Activated T-helper 2 cell treated with anti-CD3 and anti-CD28 coated beads, Interferon-gamma antibody, Interleukin-2, Interleukin-4, amounts not matched to agents 10 μg/mL and 5 μg/mL and 100 μg/mL, durations not matched to agents 14 hours and 24 hours and 36 hours (primary cell): Measurements from ENCODE around the gene TCF7. TPM values are rescaled to one million over a fixed set of nuclear protein-coding genes. Genes with fewer than 3 reads are reported as not detected.
A peak's percentile ranks its signal among the peaks of the same experiment; 100 is the strongest.
"Not testable (repeated sequence)": the region's sequence is repeated elsewhere in the genome, so short reads cannot be mapped to it uniquely, and the experiment has no call there.

ENCODE experiments used
- DNase-seq: peaks from one replicate; pipeline ENCODE4 v3.0.0; 2021; ENCODE audit warnings: low spot score
- H3K27ac Mint-ChIP-seq: one replicate; pipeline ENCODE4 v1.8.0; 2021; ENCODE audit warnings: mixed read lengths
- H3K27me3 Mint-ChIP-seq: one replicate; pipeline ENCODE4 v1.8.0; 2021; ENCODE audit warnings: low read depth, mixed read lengths
- H3K36me3 Mint-ChIP-seq: one replicate; pipeline ENCODE4 v1.8.0; 2021; ENCODE audit warnings: low read depth, mixed read lengths
- H3K4me1 Mint-ChIP-seq: one replicate; pipeline ENCODE4 v1.8.0; 2021; ENCODE audit warnings: low read depth, mixed read lengths
- H3K4me3 Mint-ChIP-seq: one replicate; pipeline ENCODE4 v1.8.0; 2021; ENCODE audit warnings: low read depth, mild to moderate bottlenecking, moderate library complexity, mixed read lengths
- H3K9me3 Mint-ChIP-seq: one replicate; pipeline ENCODE4 v1.8.0; 2021; ENCODE audit warnings: mixed read lengths
- intact Hi-C: fragments of 100-400 bp; cut with micrococcal nuclease; formaldehyde crosslinking; loops from one replicate; pipeline ENCODE4 v1.15.1; 2023
- total RNA-seq: library from RNA; stranded (reverse); gene quantifications from 2 replicates; pipeline ENCODE4 v1.2.3, GENCODE V29; 2022

TCF7 gene
- total RNA-seq, 1 donor from 2014 or later, result 10.0 TPM

DNA sequence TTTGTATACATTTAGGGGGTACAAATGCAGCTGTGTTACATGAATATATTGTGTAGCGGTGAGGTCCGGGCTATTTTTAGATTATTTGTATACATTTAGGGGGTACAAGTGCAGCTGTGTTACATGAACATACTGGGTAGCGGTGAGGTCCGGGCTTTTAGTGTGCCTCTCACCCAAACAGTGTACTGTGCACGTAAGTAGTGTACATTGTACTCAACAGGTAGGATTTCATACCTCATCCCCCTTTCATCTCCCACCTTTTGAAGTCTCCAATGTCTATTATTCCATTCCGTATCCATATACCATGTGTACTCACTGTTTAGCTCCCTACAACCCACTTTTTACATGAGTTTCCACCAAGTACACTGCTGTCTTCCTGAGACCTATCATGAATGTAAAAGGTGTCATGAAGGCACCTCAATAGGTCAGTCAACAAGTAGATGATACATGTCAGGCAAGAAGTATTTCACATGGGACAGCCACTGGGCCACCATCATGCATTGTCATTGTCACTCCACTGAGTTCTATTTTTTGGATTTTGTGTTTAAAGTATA is 34.6 kb downstream of the TCF7 start:
- Mint-ChIP-seq H3K36me3 (peaks cover 66% of the 10 kb centered on the region), H3K27me3 (no peaks in the 10 kb centered on the region), H3K4me3 (no peak overlapping the region), H3K9me3 (no peaks in the 10 kb centered on the region), H3K27ac (no peak overlapping the region), H3K4me1 (peaks cover 13% of the 10 kb centered on the region)
- no peak for DNase-seq
- intact Hi-C loops, result no loop called here

DNA sequence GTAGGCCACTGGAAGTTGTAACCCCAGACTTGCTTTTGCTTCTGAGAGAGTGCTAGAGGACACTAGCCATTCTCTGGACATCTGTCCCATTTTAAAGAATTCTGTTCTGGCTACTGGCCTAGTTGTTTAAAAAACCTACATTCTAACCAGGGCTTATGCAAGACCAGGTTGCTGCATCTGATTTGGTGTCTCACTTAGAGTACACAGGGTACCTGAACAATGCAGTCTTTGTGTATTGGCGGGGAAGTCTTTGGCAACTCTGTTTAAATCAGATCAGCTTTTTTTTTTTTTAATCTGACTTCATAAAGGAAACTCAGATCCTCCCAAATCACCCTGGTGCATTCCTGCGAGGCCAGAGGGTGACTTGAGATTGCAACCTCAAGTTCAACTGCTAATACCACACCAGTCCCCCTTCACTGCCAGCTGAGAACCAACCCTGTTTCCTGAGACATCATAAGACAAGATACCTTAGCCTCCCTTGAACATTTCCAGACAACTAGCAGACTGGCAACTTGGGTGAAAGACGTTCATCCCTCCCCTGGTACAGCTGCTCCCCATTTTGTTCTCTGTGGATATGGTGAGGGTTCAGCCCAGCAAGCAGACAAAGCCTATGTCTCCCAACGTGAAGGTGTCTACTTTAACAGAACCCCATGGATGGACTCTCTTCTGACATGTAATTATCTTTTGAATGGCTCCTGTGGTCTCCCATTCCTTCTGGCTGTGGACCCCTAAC is 35.3 kb downstream of the TCF7 start:
- H3K9me3 Mint-ChIP-seq, result no peaks in the 10 kb centered on the region
- DNase-seq, result no peak

DNA sequence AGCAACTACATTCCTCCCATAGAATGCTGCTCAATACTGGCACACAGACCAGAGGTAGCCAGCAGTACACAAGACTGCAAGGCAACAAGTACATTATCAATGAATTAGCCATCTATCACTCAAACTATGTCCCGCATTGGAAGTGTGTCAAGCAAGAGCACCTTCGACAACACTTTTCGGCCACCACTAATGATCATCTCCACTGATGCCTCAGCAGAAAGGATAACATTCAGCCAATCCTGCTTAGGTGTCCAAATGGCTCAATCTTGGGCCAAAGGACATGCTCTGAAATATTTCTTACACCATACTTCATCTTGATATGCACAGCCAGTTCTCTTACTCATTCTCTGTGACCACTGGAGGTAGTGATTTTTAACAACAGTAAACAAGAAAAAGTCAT is 37.2 kb downstream of the TCF7 start:
- intact Hi-C loops, result no loop called here
- no peaks in the 10 kb centered on the region for H3K27me3 Mint-ChIP-seq
- no peak overlapping the region for H3K4me3 Mint-ChIP-seq
- no peak overlapping the region for H3K27ac Mint-ChIP-seq
- H3K36me3 Mint-ChIP-seq, result peaks cover 70% of the 10 kb centered on the region
- no peak for DNase-seq
- peaks cover 17% of the 10 kb centered on the region for H3K4me1 Mint-ChIP-seq
- no peaks in the 10 kb centered on the region for H3K9me3 Mint-ChIP-seq

More for the DNA sequence above, 35.3 kb downstream of the TCF7 start:
- H3K36me3 Mint-ChIP-seq, result peaks cover 64% of the 10 kb centered on the region
- peaks cover 15% of the 10 kb centered on the region for H3K4me1 Mint-ChIP-seq
- H3K27ac Mint-ChIP-seq, result no peak overlapping the region
- no peaks in the 10 kb centered on the region for H3K27me3 Mint-ChIP-seq
- intact Hi-C loops, result no loop called here
- no peak overlapping the region for H3K4me3 Mint-ChIP-seq

DNA sequence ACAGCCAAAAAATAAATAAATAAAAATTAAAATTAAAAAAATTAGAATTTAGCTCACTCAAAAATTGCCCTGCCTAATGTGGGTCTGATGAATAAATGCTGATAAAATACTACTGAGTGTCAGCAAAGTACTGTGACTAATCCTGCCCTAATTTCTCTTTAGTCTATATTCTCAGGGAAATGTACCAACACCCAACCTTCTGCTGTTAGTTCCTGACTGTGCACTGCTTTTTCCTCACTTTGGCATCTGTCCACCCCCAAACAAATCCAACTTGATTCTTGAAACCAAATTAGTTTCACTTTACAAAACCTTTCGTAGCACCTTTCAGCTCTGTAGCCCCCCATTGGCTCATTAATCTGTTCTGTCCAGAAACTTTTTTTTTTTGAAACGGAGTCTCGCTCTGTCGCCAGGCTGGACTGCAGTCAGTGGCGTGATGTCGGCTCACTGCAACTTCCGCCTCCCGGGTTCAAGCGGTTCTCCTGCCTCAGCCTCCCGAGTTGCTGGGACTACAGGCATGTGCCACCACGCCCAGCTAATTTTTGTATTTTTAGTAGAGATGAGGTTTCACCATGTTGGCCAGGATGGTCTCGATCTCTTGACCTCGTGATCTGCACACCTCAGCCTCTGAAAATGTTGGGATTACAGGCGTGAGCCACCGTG is 37.8 kb downstream of the TCF7 start:
- H3K36me3 Mint-ChIP-seq, result peaks cover 67% of the 10 kb centered on the region

DNA sequence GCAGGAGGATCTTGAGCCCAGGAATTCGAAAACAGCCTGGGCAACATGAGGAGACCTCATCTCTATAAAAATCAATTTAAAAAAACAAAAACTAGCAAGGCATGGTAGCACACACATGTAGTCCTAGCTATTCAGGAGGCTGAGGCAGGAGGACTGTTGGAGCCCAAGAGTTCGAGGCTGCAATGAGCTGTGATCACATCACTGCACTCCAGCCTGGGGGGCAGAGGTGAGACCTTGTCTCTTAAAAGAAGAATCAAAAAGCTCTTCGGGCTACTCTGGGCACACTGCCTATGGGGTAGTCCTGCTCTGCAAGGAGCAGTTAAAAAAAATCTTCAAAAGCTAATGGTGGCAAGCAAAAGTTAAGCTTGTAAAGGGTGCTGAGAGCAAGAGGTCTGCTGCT is 38.8 kb downstream of the TCF7 start:
- Mint-ChIP-seq H3K27me3 (no peaks in the 10 kb centered on the region), H3K27ac (no peak overlapping the region), H3K36me3 (peaks cover 72% of the 10 kb centered on the region), H3K4me1 (peaks cover 17% of the 10 kb centered on the region), H3K4me3 (no peak overlapping the region), H3K9me3 (no peaks in the 10 kb centered on the region)
- intact Hi-C loops, result no loop called here
- no peak for DNase-seq

More for the DNA sequence above, 37.8 kb downstream of the TCF7 start:
- H3K4me1 Mint-ChIP-seq, result peaks cover 17% of the 10 kb centered on the region
- H3K27me3 Mint-ChIP-seq, DNase-seq, intact Hi-C loops, H3K27ac Mint-ChIP-seq, H3K4me3 Mint-ChIP-seq, H3K9me3 Mint-ChIP-seq: not testable (repeated sequence)

DNA sequence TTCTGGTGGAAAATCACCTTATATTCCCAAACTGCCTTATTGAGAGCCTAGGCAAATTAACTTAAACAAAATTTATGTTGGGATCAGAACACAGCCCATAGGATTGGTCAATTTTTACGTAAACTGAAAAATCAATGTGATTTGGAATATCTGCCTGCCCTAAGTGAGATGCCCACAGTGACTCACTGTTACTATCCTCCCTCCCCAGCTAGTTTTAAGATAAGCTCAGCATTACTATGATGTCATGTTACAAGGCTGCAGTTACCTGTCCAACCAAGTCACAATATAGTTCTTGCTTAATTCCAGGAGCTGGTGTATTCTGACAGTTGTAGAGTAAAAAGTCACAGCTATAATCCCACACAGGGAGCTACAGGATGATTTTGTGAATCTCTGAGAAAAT is 39.2 kb downstream of the TCF7 start:
- peaks cover 75% of the 10 kb centered on the region for H3K36me3 Mint-ChIP-seq
- H3K4me3 Mint-ChIP-seq, result no peak overlapping the region
- intact Hi-C loops, result no loop called here
- H3K9me3 Mint-ChIP-seq, result no peaks in the 10 kb centered on the region
- no peaks in the 10 kb centered on the region for H3K27me3 Mint-ChIP-seq
- H3K27ac Mint-ChIP-seq, result no peak overlapping the region
- DNase-seq, result no peak
- peaks cover 17% of the 10 kb centered on the region for H3K4me1 Mint-ChIP-seq

DNA sequence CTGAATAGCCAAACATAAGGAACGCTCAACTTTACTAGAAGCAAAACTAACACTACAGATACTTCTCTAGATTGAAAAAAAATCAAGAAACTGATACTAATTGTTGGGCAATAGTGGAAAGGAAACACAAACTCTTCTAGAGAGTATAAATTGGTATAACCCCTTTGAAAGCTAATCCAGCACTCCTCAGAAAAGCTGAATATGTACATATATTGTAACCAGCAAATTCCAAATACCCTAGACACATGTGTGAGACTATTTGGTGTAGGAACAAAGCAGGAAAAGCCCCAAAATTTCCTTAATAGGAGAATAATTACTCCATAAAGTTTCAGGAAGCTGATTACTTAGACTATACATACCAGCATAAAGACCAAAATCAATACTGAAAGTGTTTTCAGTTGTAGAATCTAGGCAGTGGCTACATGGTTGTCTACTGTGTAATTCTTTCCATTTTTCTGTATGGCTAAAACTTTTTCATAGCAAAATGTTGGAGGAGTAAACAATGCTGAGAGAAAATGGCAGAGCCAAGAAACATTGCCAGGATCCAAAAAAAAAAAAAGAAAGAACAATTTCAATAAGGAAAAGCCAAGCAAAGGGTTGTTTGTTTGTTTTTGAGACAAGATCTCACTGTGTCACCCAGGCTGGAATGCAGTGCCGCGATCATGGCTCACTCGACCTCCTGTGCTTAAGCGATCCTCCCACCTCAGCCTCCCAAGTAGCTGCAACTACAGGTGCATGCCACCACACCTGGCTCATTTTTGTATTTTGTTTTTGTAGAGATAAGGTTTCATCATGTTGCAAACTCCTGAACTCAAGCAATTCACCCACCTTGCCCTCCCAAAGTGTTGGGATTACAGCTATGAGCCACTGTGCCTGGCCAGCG is 47.3 kb downstream of the TCF7 start:
- Mint-ChIP-seq H3K27me3 (no peaks in the 10 kb centered on the region), H3K36me3 (peaks cover 66% of the 10 kb centered on the region), H3K4me1 (peaks cover 3% of the 10 kb centered on the region), H3K27ac (no peak overlapping the region), H3K9me3 (peaks cover 8% of the 10 kb centered on the region), H3K4me3 (no peak overlapping the region)
- intact Hi-C loops, result no loop called here
- no peak for DNase-seq

DNA sequence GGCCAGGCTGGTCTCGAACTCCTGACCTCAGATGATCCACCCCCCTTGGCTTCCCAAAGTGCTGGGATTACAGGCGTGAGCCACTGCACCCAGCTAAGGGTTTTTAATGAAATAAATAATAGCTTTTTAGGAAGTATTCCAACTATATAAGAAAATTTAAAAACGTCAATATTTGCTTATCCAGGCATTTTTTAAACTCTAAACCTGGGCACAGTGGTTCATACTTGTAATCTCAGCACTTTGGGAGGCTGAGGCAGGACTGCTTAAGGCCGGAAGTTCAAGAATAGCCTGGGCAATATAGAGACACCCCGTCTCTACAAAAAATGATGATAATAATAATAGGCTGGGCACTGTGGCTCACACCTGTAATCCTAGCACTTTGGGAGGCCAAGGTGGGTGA is 48.1 kb downstream of the TCF7 start:
- H3K36me3 Mint-ChIP-seq, result peaks cover 70% of the 10 kb centered on the region
- no peaks in the 10 kb centered on the region for H3K27me3 Mint-ChIP-seq
- H3K27ac Mint-ChIP-seq, result no peak overlapping the region
- intact Hi-C loops, result no loop called here
- H3K4me1 Mint-ChIP-seq, result peaks cover 3% of the 10 kb centered on the region
- no peak for DNase-seq
- no peak overlapping the region for H3K4me3 Mint-ChIP-seq
- peaks cover 8% of the 10 kb centered on the region for H3K9me3 Mint-ChIP-seq

DNA sequence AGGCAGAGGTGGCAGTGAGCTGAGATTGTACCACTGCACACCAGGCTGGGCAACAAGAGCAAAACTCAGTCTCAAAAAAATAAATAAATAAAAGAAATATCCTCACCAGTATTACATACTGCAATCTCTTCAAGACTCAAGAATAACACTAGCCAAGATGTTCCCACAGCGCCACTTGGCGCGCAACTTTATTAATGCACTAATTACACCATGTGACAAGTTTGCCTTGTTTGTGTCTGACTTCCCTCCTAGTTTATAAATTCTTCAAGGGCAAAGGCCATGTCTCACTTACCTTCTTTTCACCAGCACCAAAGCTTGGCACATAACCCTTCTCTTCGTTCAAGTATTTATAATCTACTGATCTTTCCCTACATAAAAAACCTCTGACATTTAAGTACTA is 57.5 kb downstream of the TCF7 start:
- H3K4me1 Mint-ChIP-seq, result peaks cover 24% of the 10 kb centered on the region
- H3K36me3 Mint-ChIP-seq, result peaks cover 61% of the 10 kb centered on the region
- H3K27ac Mint-ChIP-seq, result no peak overlapping the region
- no peaks in the 10 kb centered on the region for H3K27me3 Mint-ChIP-seq
- no peak for DNase-seq
- intact Hi-C loops, result loop anchor here (10.0 kb wide), 1 partner anchor 353 kb away; the partner anchor contains the start of gene JADE2
- H3K9me3 Mint-ChIP-seq, result no peaks in the 10 kb centered on the region
- no peak overlapping the region for H3K4me3 Mint-ChIP-seq

DNA sequence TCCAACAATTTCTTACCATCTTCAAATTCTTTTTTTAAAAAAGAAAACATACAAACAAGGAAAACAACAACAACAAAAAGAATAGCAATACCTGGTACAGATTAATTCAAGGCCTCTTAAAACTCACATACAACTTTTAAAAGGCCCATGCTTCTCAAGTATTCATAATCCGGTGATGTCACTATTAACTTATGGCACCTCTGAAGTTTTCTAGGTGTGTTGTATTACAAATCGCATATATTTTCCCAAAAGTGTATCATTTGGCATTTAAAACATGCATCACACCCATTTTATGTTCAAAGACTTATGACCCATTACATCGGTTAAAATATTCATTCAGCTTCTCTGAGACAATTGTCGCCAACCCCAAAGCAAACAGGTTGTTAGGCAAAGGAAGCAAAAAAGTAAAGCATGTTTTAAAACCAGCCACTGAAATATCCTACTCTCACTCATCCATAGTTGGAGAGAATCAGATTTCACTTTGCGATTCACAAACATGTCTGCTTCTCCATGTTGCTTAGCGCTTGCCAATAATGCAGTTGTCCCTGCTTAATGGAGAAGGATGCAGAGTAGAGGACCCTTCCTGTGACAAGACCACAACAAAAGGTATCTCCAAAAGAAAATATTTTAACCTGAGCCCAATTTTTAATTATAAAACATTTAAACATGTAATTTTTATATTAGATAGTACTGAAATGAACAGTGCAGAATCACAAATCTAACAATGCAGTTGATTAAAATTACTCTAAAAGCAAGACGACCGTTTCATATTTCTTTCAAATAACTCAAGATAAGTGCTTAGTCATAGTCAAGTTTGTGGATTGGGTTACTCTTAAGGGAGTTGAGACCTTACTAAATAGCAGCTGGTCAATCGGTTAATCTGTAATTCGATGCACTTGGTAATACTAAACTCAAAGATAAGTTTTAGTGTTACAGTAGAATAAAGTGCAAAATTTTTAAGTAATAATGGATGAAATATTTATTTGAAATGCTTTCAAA is 60.7 kb downstream of the TCF7 start:
- Mint-ChIP-seq H3K4me1 (peaks cover 28% of the 10 kb centered on the region), H3K4me3 (peak overlapping the region; percentile 97), H3K27ac (peak overlapping the region; percentile 98), H3K9me3 (no peaks in the 10 kb centered on the region), H3K36me3 (peaks cover 39% of the 10 kb centered on the region), H3K27me3 (no peaks in the 10 kb centered on the region)
- intact Hi-C loops, result loop anchor here (5.0 to 10.0 kb wide), 4 partner anchors 197 to 582 kb away; partner anchors contain the start of genes DDX46, JADE2 and UBE2B
- no peak for DNase-seq

DNA sequence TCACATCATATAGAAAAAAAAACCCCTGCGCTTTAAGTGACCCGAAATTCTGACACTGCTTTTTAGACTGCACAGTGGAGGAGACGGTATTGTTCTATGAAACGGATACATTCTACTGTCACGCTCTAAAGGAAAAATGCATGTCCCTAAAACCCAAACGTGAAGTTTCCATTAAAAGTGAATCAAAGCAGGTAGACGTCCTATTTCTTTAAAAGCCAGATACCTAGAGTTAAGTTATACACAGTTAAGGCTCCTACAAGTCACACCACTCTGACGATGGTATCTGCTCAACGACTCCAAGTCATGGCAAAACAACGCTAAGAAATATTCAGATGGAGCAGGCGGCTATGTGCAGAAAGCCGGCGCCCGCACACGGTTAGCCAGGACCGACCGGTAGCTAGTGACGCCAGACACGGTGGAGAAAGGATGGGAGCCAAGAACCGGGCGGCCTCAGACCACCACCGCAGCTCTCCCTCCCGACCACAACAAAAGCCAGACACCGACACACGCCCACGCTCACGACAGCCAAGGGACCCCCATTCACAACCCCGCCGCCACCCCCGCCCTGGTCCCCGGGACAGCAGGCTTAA is 61.5 kb downstream of the TCF7 start:
- Mint-ChIP-seq H3K27ac (peak overlapping the region; percentile 98), H3K4me3 (peak overlapping the region; percentile 97), H3K9me3 (no peaks in the 10 kb centered on the region), H3K36me3 (peaks cover 31% of the 10 kb centered on the region), H3K4me1 (peaks cover 28% of the 10 kb centered on the region), H3K27me3 (peaks cover 8% of the 10 kb centered on the region)
- intact Hi-C loops, result loop anchor here (5.0 to 10.0 kb wide), 4 partner anchors 196 to 581 kb away; partner anchors contain the start of genes DDX46, JADE2 and UBE2B
- DNase-seq, result no peak
